WERI-Rb-1 (cell line): ENCODE results near the gene CDC42BPB.

Experiments
- DNase-seq: peaks from one replicate; pipeline ENCODE4 v3.0.0-alpha.2; 2020
- H3K27ac ChIP-seq: fragments of 250-450 bp; sonication (Bioruptor Pico); 2 replicates; pipeline ENCODE4 v1.5.1; 2020; ENCODE audit warnings: mild to moderate bottlenecking, moderate library complexity
- H3K27me3 ChIP-seq: fragments of 250-450 bp; sonication (Bioruptor Pico); 2 replicates; pipeline ENCODE4 v1.5.1; 2021; ENCODE audit warnings: mild to moderate bottlenecking, low read depth, moderate library complexity; ENCODE audit not compliant: insufficient read depth, severe bottlenecking
- H3K36me3 ChIP-seq: fragments of 250-450 bp; sonication (Bioruptor Pico); 2 replicates; pipeline ENCODE4 v1.5.1; 2020; ENCODE audit warnings: mild to moderate bottlenecking, moderate library complexity
- H3K4me3 ChIP-seq: 2 replicates; pipeline ENCODE4 v1.5.1; 2011; ENCODE audit warnings: low read depth, mild to moderate bottlenecking, control low read depth, low read length
- H3K9me3 ChIP-seq: fragments of 250-450 bp; sonication (Bioruptor Pico); 2 replicates; pipeline ENCODE4 v1.5.1; 2021; ENCODE audit warnings: mild to moderate bottlenecking, moderate library complexity; ENCODE audit not compliant: severe bottlenecking
- TF ChIP-seq, protein P1 (sequence below): IDR thresholded peaks from 2 replicates; pipeline ENCODE4 v1.5.1; 2011; ENCODE audit warnings: low read depth, mild to moderate bottlenecking, control low read depth, inconsistent platforms, low read length

CDC42BPB gene

DNA sequence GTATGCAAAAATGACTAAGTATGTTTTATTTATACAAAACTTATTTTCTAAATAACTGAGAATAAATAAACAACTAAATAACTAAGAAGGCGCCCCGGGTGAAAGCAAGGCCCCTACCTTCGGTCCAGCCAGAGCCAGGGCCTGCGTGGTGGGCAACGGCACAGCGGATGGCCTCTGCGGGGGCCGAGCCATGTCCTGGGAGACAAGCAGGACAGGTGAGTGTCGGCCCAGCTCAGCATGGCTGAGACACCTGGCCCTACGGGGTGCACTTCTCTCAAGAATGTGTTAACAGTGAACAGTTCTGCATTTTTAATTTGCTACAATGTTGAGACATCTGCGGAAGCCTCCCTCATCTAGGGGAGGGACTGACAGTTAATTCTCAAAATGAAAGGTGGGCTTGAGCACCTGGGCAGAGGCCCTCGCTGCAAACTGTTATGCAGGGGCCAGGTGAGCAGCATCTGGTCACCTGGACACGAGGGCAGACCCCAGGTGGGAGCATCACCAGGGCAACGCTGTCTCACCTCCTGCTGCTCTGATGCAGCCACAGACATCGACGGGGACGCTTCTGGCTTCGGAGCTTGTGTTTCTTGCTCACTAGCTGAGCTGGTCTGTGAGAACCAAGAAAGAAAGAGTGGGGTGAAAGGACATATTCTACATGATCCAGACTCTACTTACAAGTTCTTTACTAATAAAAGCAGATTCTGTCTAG is 103.1 kb downstream of the CDC42BPB start:
- no peak overlapping the region for H3K4me3 ChIP-seq
- H3K27ac ChIP-seq, result no peak overlapping the region
- TF ChIP-seq, protein P1, sequence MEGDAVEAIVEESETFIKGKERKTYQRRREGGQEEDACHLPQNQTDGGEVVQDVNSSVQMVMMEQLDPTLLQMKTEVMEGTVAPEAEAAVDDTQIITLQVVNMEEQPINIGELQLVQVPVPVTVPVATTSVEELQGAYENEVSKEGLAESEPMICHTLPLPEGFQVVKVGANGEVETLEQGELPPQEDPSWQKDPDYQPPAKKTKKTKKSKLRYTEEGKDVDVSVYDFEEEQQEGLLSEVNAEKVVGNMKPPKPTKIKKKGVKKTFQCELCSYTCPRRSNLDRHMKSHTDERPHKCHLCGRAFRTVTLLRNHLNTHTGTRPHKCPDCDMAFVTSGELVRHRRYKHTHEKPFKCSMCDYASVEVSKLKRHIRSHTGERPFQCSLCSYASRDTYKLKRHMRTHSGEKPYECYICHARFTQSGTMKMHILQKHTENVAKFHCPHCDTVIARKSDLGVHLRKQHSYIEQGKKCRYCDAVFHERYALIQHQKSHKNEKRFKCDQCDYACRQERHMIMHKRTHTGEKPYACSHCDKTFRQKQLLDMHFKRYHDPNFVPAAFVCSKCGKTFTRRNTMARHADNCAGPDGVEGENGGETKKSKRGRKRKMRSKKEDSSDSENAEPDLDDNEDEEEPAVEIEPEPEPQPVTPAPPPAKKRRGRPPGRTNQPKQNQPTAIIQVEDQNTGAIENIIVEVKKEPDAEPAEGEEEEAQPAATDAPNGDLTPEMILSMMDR, result no peak
- H3K36me3 ChIP-seq, result peaks cover 79% of the 10 kb centered on the region
- no peaks in the 10 kb centered on the region for H3K9me3 ChIP-seq
- no peak for DNase-seq
- H3K27me3 ChIP-seq, result no peaks in the 10 kb centered on the region

DNA sequence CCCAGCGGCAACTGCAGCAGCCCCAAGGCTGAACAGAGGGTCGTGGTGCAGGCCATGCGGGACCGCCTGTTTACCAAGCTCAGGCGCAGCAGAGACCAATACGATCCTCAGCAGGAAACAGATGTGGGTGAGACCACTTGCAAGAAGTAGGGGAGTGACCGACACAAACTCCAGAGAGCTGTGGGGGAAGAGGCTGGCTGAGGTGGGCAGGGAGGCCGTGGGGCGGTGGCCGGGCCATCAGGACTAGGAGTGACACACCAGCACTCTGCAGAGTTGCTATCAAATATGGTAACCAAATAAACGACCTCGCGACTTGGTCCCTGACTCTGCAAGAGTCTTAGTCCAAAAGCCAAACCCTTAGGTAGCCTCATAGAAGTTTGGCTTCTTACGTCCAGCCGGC is 104.2 kb downstream of the CDC42BPB start:
- Histone ChIP-seq H3K4me3 (no peak overlapping the region), H3K27me3 (no peaks in the 10 kb centered on the region), H3K27ac (no peak overlapping the region), H3K36me3 (peaks cover 75% of the 10 kb centered on the region), H3K9me3 (no peaks in the 10 kb centered on the region)
- TF ChIP-seq, protein P1, result no peak
- no peak for DNase-seq

DNA sequence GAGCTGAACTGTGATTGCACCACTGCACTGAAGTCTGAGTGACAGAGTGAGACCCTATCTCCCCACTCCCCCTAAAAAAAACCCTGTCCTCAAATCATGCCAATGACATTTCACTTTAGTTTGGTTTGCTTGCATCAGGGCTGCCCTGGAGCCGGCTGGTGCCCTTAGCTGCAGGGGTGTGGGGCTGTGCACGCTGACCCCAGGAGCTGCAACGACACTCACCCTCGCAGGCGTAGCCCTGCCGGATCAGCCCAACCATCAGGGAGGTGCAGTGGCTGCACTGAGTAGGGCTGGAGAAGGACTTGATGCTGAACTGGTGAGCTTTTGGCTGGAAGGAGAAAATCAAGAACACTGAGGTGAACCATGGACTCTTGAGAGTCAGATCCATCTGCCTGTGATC is 105.1 kb downstream of the CDC42BPB start:
- peaks cover 72% of the 10 kb centered on the region for H3K36me3 ChIP-seq

DNA sequence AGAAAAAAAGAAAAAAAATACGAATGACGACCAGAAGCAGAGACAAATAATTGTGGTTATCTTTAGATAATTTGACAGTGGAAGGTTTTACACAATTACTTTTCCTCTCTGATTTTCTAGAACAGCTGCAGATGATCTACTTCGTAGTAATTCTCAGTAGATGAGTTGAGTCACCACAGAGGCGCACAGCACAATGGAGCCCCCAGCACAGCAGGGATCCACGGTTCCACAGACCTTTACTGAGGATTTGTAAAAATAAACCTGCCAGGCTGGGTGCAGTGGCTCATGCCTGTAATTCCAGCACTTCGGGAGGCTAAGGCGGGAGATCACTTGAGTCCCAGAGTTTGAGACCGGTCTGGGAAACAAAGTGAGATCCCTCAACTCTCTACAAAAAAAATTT is 105.5 kb downstream of the CDC42BPB start:
- DNase-seq, result no peak
- no peak overlapping the region for H3K27ac ChIP-seq
- peaks cover 75% of the 10 kb centered on the region for H3K36me3 ChIP-seq

More for the DNA sequence above, 105.1 kb downstream of the CDC42BPB start:
- H3K9me3 ChIP-seq, result no peaks in the 10 kb centered on the region
- no peak overlapping the region for H3K4me3 ChIP-seq
- H3K27me3 ChIP-seq, result no peaks in the 10 kb centered on the region
- no peak overlapping the region for H3K27ac ChIP-seq
- TF ChIP-seq, protein P1, result no peak
- no peak for DNase-seq

DNA sequence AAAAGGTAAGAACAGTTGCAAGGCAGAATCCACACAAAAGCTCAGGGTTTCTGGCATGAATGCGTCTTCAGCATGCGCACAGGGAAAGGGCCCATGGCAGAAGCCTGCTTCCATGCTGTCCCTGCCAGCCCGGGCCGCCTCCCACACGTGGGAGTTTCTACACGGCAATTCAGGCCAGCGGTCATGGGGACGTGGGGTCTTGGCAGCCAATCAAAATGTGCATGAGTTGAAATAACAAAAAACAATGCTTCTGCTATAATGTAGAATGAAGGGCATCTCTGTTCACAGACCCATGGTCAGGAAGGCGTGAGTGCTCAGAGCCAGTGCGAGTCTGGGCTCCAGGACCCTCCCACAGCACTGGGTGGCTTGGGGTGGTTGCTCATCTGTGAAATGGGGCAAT is 106.3 kb downstream of the CDC42BPB start:
- peaks cover 77% of the 10 kb centered on the region for H3K36me3 ChIP-seq
- no peaks in the 10 kb centered on the region for H3K27me3 ChIP-seq
- no peak for DNase-seq
- H3K4me3 ChIP-seq, result no peak overlapping the region
- H3K27ac ChIP-seq, result no peak overlapping the region
- H3K9me3 ChIP-seq, result no peaks in the 10 kb centered on the region
- TF ChIP-seq, protein P1, result no peak

More for the DNA sequence above, 105.5 kb downstream of the CDC42BPB start:
- TF ChIP-seq, protein P1, result no peak
- Histone ChIP-seq H3K9me3 (no peaks in the 10 kb centered on the region), H3K27me3 (no peaks in the 10 kb centered on the region), H3K4me3 (no peak overlapping the region)
